ENCODE results near the gene LSM2. TPM values are rescaled to one million over a fixed set of nuclear protein-coding genes. Genes with fewer than 3 reads are reported as not detected.
"Not testable (repeated sequence)": the region's sequence is repeated elsewhere in the genome, so short reads cannot be mapped to it uniquely, and the experiment has no call there.

The LSM2 gene
- total RNA-seq, 2 donors from 2014 or later: 94.6 to 113 TPM

- H3K4me1 Mint-ChIP-seq (ENCODE audit: low read depth in 2 of 2): peaks cover 21 to 22% of the 10 kb centered on the region in 2 donors
- no peaks in the 10 kb centered on the region for H3K9me3 Mint-ChIP-seq
- ATAC-seq (no peak), DNase-seq (ENCODE audit: low spot score) (no peak)
- H3K27me3 Mint-ChIP-seq: no peaks in the 10 kb centered on the region
- H3K36me3 Mint-ChIP-seq: no peaks in the 10 kb centered on the region
- peak overlapping the region; percentile 86 to 98 for H3K27ac Mint-ChIP-seq
- peak overlapping the region; percentile 61 for H3K4me3 Mint-ChIP-seq
Measured at GRCh38 chr6:31797588-31797987, 9.2 kb downstream of the LSM2 start.

DNA sequence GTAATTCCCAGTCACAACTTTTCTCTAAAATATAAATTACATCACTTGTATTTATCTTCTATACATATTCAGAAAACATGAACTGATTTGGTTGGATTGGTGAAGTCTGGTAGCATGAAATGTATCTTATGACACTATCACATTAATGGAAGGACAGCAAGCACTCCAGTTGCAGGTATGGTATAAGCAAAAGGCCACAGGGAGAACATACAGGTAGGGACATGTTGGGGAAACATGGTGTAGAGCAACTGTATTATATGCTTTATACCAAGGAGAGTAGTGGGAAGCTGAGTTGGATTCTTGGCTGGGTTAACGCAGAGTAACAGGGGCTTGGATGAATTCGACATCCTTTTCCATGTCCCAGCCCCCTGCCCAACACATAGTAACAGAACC is 9.8 kb downstream of the LSM2 start:
- DNase-seq (ENCODE audit: low spot score): no peak

DNA sequence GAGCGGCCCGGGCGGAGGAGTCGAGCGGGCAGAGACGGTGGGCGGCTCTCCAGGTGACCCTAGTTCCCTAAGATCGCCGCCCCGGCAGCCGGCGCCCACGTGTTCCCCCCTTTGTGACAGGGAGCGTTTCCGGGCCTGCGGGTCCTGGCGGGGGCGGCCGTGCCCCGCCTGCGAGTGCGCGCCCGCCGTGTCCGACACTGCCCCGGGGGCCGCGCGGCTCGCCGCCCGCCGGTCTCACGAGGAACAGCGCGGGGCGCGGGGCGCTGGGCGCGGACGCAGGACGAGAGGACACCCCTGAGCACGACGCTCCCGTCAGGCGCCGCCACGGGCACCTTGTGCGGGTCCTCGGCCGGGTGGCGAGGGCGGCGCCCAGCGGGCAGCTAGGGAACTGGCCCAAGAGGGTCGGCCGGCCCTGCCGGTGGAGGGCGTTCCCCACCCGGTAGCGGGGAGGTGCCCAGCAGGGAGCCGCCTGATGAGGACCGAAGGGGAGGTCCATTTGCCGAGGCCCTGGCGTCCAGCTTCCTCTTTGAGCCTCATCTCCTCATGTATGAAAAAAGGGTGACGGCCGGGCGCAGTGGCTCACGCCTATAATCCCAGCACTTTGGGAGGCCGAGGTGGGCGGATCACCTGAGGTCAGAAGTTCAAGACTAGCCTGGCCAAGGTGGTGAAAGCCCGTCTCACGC is 11.0 kb downstream of the LSM2 start, which contains the start of gene VARS1:
TSS of gene VARS1 (minus strand) at position 137 of the 683 bp plus-strand sequence. CDS start 535 bp downstream, outside the sequence.
- Mint-ChIP-seq H3K36me3 (peaks cover 2% of the 10 kb centered on the region), H3K27ac (peak within 1 kb of the TSS; percentile 94 to 98), H3K9me3 (no peaks in the 10 kb centered on the region), H3K4me3 (peak within 1 kb of the TSS; percentile 81), H3K27me3 (no peaks in the 10 kb centered on the region), H3K4me1 (ENCODE audit: low read depth in 2 of 2) (peaks cover 25 to 28% of the 10 kb centered on the region in 2 donors)
- peak; percentile 98 for ATAC-seq
- DNase-seq (ENCODE audit: low spot score): peak; percentile 96

More for the DNA sequence above, 9.8 kb downstream of the LSM2 start:
- ATAC-seq: no peak
- H3K27ac Mint-ChIP-seq: peak overlapping the region; percentile 86 to 98
- H3K27me3 Mint-ChIP-seq: no peaks in the 10 kb centered on the region
- no peaks in the 10 kb centered on the region for H3K36me3 Mint-ChIP-seq
- peaks cover 21 to 22% of the 10 kb centered on the region in 2 donors for H3K4me1 Mint-ChIP-seq (ENCODE audit: low read depth in 2 of 2)
- peak overlapping the region; percentile 61 for H3K4me3 Mint-ChIP-seq
- no peaks in the 10 kb centered on the region for H3K9me3 Mint-ChIP-seq

DNA sequence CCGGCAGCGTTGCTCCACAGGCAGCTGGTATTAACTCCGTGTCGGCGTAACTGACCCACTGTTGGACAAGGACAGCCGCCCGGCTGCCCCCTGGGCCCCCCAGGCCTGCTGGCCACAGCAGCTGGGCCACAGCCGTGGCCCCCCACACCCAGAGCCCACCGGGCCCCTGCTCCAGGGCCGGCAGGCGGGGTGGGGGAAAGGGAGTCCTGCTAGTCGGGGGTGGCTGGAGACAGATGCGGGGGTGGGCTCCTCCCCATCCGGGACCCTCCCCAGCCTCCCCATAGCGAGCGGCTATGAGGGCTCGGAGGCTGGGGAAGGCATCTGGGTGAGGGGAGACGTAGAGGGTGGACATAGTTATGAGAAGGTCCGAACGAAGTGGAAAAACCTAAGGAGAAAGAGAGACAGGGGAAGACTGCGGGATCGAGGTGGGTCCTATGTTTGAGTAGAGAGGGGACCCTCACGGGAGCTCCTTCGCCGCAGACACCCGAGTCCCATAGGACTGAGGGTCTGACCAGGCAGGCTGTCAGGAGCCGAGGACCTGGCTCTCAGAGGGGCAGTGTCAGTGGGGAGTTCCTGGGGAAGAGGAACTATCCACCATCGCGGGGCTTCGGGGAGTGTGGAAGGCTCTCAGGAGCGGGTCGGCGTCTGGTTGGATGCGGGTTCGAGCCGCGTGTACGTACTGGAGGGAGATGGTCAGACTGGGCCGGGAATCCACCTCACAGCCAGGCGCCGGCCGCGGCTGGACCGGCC is 11.7 kb downstream of the LSM2 start:
- Mint-ChIP-seq H3K36me3 (peaks cover 6% of the 10 kb centered on the region), H3K4me3 (peak overlapping the region; percentile 81), H3K9me3 (no peaks in the 10 kb centered on the region), H3K27me3 (no peaks in the 10 kb centered on the region), H3K4me1 (ENCODE audit: low read depth in 2 of 2) (peaks cover 28 to 32% of the 10 kb centered on the region in 2 donors), H3K27ac (peak overlapping the region; percentile 94 to 98)
- DNase-seq (ENCODE audit: low spot score) (no peak), ATAC-seq (peak in 1 of 2 donors; percentile 17)

DNA sequence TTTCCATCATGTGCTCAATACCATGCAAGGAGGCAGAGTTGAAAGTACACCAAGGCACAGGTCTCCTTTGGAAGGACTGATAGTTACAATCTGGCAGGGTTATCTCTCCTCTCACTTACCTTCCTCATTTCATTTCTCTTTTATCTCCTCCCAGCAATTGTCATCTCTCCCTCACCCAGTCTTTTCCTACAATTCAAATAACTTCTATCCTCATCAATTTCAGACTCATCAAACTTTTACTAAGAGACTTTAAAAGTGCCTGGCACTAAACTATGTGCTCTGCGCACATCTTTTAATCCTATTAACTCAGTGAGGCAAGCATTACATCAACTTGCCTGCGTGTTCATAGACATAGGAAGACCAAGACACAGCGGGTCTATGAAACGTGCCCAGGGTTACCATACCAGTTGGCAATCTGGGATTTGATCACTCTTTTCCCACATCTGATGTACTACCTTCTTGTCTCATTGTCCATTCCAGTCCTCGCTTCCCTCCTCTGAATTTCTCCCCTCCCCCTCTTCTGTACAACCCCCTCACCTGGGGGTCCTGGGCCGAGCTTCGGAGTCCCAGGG is 12.4 kb downstream of the LSM2 start:
- ATAC-seq: no peak
- Mint-ChIP-seq H3K36me3 (peaks cover 6% of the 10 kb centered on the region), H3K27me3 (no peaks in the 10 kb centered on the region)

GRCh38 chr6:31793927-31794245 is 12.9 kb downstream of the LSM2 start:
- H3K4me3 Mint-ChIP-seq: peak overlapping the region; percentile 81
- not testable (repeated sequence) for H3K9me3 Mint-ChIP-seq; ATAC-seq; DNase-seq (ENCODE audit: low spot score); H3K27me3 Mint-ChIP-seq; H3K36me3 Mint-ChIP-seq
- peaks cover 28 to 32% of the 10 kb centered on the region in 2 donors for H3K4me1 Mint-ChIP-seq (ENCODE audit: low read depth in 2 of 2)
- H3K27ac Mint-ChIP-seq: peak overlapping the region; percentile 94 to 98

More for the DNA sequence above, 12.4 kb downstream of the LSM2 start:
- peaks cover 28 to 32% of the 10 kb centered on the region in 2 donors for H3K4me1 Mint-ChIP-seq (ENCODE audit: low read depth in 2 of 2)
- no peaks in the 10 kb centered on the region for H3K9me3 Mint-ChIP-seq
- no peak for DNase-seq (ENCODE audit: low spot score)
- H3K4me3 Mint-ChIP-seq: peak overlapping the region; percentile 81
- H3K27ac Mint-ChIP-seq: peak overlapping the region; percentile 94 to 98

DNA sequence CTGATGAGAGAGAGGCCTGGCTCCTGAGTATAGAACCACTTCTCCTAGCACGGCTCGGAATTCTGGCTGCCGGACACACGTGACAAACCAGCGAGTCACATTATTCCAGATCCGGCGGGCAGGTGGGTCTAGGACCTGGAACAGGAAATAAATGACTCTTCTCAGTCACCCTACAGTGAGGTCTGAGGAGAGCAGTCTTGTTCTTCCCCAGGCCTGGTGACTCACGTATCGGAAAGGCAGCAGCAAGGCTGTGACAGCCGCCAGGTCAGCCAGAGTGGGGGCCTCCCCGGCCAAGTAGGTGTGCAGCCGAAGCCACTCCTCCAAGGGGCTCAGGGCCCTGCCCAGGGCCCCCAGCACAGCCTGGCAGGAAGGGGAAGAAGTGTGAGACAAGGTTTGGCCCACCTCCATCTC is 14.0 kb downstream of the LSM2 start:
- no peak for ATAC-seq
- H3K4me3 Mint-ChIP-seq: peak overlapping the region; percentile 78
- H3K36me3 Mint-ChIP-seq: peaks cover 6% of the 10 kb centered on the region
- no peaks in the 10 kb centered on the region for H3K9me3 Mint-ChIP-seq
- no peak for DNase-seq (ENCODE audit: low spot score)
- H3K4me1 Mint-ChIP-seq (ENCODE audit: low read depth in 2 of 2): peaks cover 24 to 30% of the 10 kb centered on the region in 2 donors
- no peaks in the 10 kb centered on the region for H3K27me3 Mint-ChIP-seq
- H3K27ac Mint-ChIP-seq: peak overlapping the region in 1 of 2 donors; percentile 17

- H3K4me3 Mint-ChIP-seq: no peak overlapping the region
- H3K9me3 Mint-ChIP-seq: no peaks in the 10 kb centered on the region
- no peaks in the 10 kb centered on the region for H3K27me3 Mint-ChIP-seq
- peak overlapping the region in 1 of 2 donors; percentile 17 for H3K27ac Mint-ChIP-seq
- ATAC-seq (no peak), DNase-seq (ENCODE audit: low spot score) (no peak)
- peaks cover 6% of the 10 kb centered on the region for H3K36me3 Mint-ChIP-seq
- H3K4me1 Mint-ChIP-seq (ENCODE audit: low read depth in 2 of 2): peaks cover 18 to 25% of the 10 kb centered on the region in 2 donors
Measured at GRCh38 chr6:31792090-31792374, 14.7 kb downstream of the LSM2 start.

DNA sequence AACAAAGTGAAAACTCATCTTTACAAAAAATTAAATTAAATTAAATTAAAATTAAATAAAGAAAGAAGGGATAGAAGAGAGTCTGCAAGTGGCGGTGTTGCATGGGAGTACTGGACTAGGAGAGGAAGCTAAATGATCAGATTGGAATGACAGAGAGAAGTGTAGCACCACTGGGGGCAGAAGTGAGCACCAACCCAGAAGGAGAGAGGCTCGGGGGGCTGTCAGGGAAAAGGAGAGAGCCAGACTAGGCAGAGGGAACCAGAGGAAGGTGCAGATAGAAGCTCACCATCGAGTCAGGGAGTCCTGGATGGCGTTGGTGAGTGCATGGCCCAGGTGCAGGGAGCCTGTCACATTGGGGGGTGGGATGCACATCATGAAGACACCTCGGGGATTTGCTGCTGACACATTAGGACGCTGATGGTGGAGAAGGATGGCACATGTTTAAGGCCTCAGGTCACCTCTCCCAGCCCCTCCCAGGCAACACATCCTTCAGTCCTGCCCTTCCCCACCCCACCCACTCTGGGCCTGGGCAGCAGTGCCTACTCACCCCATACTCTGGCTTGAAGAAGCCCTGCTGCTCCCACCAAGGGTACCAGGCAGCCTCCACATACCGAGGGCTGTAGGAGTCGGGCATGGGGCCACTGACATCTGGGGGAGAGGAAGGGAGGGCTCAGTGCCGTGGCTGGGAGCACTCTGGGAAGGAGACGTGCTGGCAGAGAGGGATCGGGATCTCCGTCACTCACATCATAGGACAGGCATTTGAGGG is 15.3 kb downstream of the LSM2 start:
- H3K27me3 Mint-ChIP-seq: no peaks in the 10 kb centered on the region
- DNase-seq (ENCODE audit: low spot score) (no peak), ATAC-seq (no peak)
- peak overlapping the region; percentile 29 for H3K4me3 Mint-ChIP-seq
- peaks cover 16 to 21% of the 10 kb centered on the region in 2 donors for H3K4me1 Mint-ChIP-seq (ENCODE audit: low read depth in 2 of 2)
- peak overlapping the region in 1 of 2 donors; percentile 3 for H3K27ac Mint-ChIP-seq
- H3K9me3 Mint-ChIP-seq: no peaks in the 10 kb centered on the region
- H3K36me3 Mint-ChIP-seq: peaks cover 6% of the 10 kb centered on the region

DNA sequence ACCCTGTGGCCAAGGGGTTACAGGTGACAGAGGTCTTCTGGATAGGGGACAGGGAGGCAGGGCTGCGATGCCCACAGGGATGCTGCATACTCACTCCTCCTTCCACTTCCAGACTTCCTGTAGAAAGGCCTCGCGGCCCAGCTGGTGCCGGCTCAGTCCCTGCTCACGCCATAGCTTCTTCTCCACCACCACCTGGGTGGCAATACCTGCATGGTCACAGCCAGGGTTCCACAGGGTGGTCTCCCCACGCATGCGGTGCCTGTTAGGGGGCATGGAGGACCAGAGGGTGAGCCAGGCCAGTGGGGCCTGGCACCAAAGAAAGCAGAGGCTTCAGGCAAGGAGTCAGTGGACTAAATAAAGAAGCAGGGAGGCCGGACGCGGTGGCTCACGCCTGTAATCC is 21.3 kb downstream of the LSM2 start:
- no peaks in the 10 kb centered on the region for H3K27me3 Mint-ChIP-seq

DNA sequence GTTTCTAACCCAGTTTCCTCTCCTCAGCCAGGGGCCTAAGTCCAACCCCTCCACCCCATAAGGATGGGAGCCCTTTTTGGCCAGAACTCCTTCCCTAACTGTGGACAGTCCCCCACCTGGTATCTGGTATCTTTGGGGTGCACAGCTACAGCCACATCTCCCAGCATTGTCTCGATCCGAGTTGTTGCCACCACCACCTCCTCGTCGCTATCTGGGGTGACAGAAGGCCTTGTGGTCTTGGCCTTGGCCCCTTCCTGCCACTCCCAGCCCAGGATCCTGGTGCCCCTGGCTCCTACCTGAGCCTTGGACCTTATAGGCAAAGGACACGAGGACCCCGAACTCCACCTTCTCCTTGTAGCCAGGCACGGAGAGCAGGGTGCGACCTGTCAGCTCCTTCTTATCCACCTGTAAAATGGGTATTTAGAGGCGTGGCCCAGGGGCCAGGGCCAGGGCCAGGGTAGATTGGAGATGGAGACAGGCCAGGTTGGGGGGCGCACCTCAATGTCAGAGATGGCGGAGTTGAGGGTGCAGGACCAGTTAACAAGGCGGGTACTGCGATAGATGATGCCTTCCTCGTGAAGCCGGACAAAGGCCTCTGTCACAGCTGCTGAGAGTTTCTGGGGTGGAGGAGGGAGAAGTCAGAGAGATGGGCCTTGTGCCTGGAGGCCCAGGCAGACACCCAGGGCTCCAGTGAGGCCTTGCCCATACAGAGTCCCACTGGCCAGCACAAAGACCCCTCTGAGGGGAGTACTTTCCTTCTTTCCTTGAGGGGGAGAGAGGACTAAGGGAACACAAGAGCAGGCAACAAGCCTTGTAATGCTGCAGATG is 22.5 kb downstream of the LSM2 start:
- no peak overlapping the region for H3K4me3 Mint-ChIP-seq
- no peaks in the 10 kb centered on the region for H3K9me3 Mint-ChIP-seq
- H3K27ac Mint-ChIP-seq: peak overlapping the region in 1 of 2 donors; percentile 62
- DNase-seq (ENCODE audit: low spot score) (no peak), ATAC-seq (no peak)
- H3K4me1 Mint-ChIP-seq (ENCODE audit: low read depth in 2 of 2): no peaks in the 10 kb centered on the region
- no peaks in the 10 kb centered on the region for H3K36me3 Mint-ChIP-seq
- H3K27me3 Mint-ChIP-seq: no peaks in the 10 kb centered on the region

More for the DNA sequence above, 21.3 kb downstream of the LSM2 start:
- peaks cover 2% of the 10 kb centered on the region for H3K36me3 Mint-ChIP-seq
- no peak for ATAC-seq
- peaks cover 0 to 1% of the 10 kb centered on the region in 2 donors for H3K4me1 Mint-ChIP-seq (ENCODE audit: low read depth in 2 of 2)
- DNase-seq (ENCODE audit: low spot score): no peak
- no peak overlapping the region for H3K27ac Mint-ChIP-seq
- no peak overlapping the region for H3K4me3 Mint-ChIP-seq
- no peaks in the 10 kb centered on the region for H3K9me3 Mint-ChIP-seq

DNA sequence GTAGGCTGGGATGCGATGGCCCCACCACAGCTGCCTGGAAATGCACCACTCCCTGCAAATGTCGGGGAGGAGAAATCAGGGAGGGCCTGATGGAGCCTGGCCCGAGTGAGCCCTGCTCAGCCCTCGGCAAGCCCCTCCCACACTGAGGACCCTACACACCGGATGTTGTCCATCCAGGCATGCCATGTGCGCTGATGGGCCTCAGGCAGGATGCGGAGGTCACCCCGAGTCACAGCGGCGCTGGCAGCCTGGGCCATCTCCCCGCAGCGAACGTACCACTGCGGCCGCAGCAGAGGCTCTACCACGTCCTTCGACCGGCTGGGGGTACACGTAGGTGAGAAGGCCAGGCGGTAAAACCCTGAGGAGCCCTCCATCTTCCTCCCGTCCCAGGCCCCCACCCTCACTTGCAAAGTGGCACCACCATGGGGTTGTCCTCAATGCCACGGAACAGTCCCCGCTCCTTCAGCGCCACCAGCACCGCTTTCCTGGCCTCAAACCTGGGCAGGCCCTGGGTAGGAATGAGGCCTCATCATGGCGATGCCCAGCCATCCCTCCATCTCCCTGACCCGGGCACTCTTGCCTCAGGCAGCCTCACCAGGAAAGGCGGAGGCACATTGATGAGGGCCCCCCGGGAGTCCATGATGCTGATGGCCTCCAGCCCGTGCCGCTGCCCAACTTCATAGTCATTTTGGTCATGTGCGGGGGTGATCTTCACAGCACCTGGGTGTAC is 24.5 kb downstream of the LSM2 start:
- no peaks in the 10 kb centered on the region for H3K9me3 Mint-ChIP-seq
- H3K4me3 Mint-ChIP-seq: no peak overlapping the region
- DNase-seq (ENCODE audit: low spot score) (no peak), ATAC-seq (no peak)
- H3K36me3 Mint-ChIP-seq: no peaks in the 10 kb centered on the region
- H3K27ac Mint-ChIP-seq: no peak overlapping the region
- no peaks in the 10 kb centered on the region for H3K27me3 Mint-ChIP-seq
- H3K4me1 Mint-ChIP-seq (ENCODE audit: low read depth in 2 of 2): peaks cover 2 to 7% of the 10 kb centered on the region in 2 donors
